ENCODE results near the gene KRT75.

Gene KRT75

GRCh38 chr12:52389313-52390207, 44.6 kb downstream of the KRT75 start:
- no peak for DNase-seq

GRCh38 chr12:52387859-52388258, 46.3 kb downstream of the KRT75 start:
- DNase-seq = no peak

- DNase-seq = no peak
Measured at GRCh38 chr12:52385226-52385702, 48.9 kb downstream of the KRT75 start, which contains the start of gene KRT84. KRT84 (minus strand) TSS chr12:52385652; CDS start chr12:52385585, 67 bp downstream.

- DNase-seq = no peak
Measured at GRCh38 chr12:52383331-52383730, 50.8 kb downstream of the KRT75 start.

GRCh38 chr12:52382854-52383253, 51.3 kb downstream of the KRT75 start:
- no peak for DNase-seq

GRCh38 chr12:52381206-52381605, 53.0 kb downstream of the KRT75 start:
- no peak for DNase-seq

- no peak for DNase-seq
Measured at GRCh38 chr12:52380271-52380694, 53.9 kb downstream of the KRT75 start.

GRCh38 chr12:52379536-52379935, 54.6 kb downstream of the KRT75 start:
- no peak for DNase-seq

- DNase-seq = no peak
Measured at GRCh38 chr12:52378091-52378490, 56.1 kb downstream of the KRT75 start.

GRCh38 chr12:52377266-52377665, 56.9 kb downstream of the KRT75 start:
- no peak for DNase-seq
